Measurements from ENCODE around the gene ZNF385B.

ZNF385B gene

DNA sequence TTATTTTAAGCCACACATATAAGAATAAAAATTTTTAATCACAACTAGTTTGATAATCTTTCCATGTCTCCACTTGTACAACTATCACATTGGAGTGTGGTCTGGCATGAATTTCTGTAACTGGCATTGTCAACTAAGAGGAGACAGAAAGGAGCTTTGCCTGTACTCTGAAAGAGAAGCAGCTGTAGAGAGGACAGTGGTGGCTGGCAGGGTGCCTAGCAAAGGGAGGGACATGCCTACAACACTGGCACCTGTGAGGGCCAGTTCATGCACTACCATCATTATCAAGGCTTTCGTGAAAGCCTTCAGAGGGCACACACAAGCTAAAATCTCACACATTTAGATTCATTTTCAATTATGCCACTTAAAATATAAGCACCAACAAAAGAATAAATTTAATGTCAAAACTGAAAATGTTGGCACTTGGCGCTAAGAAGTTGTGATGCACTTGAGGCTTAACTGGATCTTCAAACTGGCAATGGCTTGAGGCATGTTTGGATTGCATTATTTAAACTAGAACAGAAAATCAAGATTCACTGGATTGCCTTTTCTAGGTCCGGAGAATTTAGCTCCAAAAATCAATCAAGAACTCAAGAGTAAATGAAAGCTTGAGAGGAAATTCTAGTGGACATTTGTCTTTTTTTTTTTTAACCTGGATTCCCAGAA lies 238.6 kb downstream of the ZNF385B start:
- Histone ChIP-seq H3K27me3 (ENCODE audit: control insufficient read depth, insufficient read depth, low read length) (no peaks in the 10 kb centered on the region), H3K27ac (ENCODE audit: low read depth, low read length) (no peak overlapping the region)

GRCh38 chr2:179622112-179622511 lies 239.3 kb downstream of the ZNF385B start:
- H3K36me3 ChIP-seq (ENCODE audit: control insufficient read depth, insufficient read depth, low read length): no peaks in the 10 kb centered on the region
- no peaks in the 10 kb centered on the region for H3K4me1 ChIP-seq (ENCODE audit: control insufficient read depth, insufficient read depth, low read length)
- H3K27me3 ChIP-seq (ENCODE audit: control insufficient read depth, insufficient read depth, low read length): no peaks in the 10 kb centered on the region
- no peak overlapping the region for H3K4me3 ChIP-seq (ENCODE audit: low read length)
- H3K9ac ChIP-seq (ENCODE audit: low read length): no peak overlapping the region
- no peak overlapping the region for H3K27ac ChIP-seq (ENCODE audit: low read depth, low read length)

More for the DNA sequence above, 238.6 kb downstream of the ZNF385B start:
- Histone ChIP-seq H3K4me1 (ENCODE audit: control insufficient read depth, insufficient read depth, low read length) (no peaks in the 10 kb centered on the region), H3K9ac (ENCODE audit: low read length) (no peak overlapping the region), H3K4me3 (ENCODE audit: low read length) (no peak overlapping the region), H3K36me3 (ENCODE audit: control insufficient read depth, insufficient read depth, low read length) (no peaks in the 10 kb centered on the region)

DNA sequence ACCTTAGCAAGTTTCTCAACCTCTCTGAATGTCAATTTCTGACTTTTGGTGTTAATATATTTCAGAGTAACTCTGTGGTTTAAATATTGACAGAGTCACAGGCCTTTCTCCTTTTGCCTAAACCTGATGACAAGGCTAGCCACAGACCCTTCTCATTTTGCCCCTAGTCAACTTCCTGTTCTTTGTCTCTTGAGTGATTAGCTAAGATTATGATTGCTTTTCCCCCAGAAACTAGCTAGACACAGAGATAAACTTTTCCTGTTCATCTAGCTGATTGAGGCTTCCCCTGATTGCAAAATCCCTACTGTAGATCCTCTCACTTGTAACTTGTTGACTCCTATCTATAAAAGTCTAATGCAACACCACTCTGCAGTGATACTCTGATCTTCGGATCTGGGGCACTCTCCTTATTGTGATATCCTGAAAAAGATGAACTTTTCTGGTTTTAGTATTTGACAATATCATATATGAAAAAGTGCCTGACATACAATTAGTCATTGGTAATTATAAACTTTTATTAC lies 241.4 kb downstream of the ZNF385B start:
- no peak overlapping the region for H3K9ac ChIP-seq (ENCODE audit: low read length)
- no peak overlapping the region for H3K4me3 ChIP-seq (ENCODE audit: low read length)
- no peaks in the 10 kb centered on the region for H3K27me3 ChIP-seq (ENCODE audit: control insufficient read depth, insufficient read depth, low read length)
- no peaks in the 10 kb centered on the region for H3K36me3 ChIP-seq (ENCODE audit: control insufficient read depth, insufficient read depth, low read length)
- no peaks in the 10 kb centered on the region for H3K4me1 ChIP-seq (ENCODE audit: control insufficient read depth, insufficient read depth, low read length)
- H3K27ac ChIP-seq (ENCODE audit: low read depth, low read length): no peak overlapping the region

DNA sequence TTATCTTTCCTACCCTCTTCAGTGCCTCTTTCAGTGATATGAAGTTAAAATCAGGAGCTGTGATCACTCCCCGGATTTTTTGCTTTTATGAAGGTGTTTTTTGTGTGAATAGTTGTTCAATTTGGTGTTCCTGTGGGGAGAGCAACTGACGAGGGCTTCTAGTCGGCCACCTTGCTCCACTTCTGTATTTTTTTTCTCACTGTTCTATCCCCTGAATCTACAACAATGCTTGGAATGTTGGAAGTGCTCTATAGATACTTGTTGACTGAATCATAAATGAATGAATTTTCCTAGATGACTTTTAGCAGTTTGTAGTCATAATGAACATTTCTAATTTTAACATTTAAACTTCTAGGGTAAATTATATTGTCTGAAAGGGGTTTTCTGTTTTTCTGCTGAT lies 247.3 kb downstream of the ZNF385B start:
- Histone ChIP-seq H3K4me1 (ENCODE audit: control insufficient read depth, insufficient read depth, low read length) (peaks cover 4% of the 10 kb centered on the region), H3K27ac (ENCODE audit: low read depth, low read length) (no peak overlapping the region), H3K36me3 (ENCODE audit: control insufficient read depth, insufficient read depth, low read length) (no peaks in the 10 kb centered on the region), H3K9ac (ENCODE audit: low read length) (no peak overlapping the region), H3K27me3 (ENCODE audit: control insufficient read depth, insufficient read depth, low read length) (no peaks in the 10 kb centered on the region), H3K4me3 (ENCODE audit: low read length) (no peak overlapping the region)

- Histone ChIP-seq H3K9ac (ENCODE audit: low read length) (no peak overlapping the region), H3K4me1 (ENCODE audit: control insufficient read depth, insufficient read depth, low read length) (peaks cover 4% of the 10 kb centered on the region), H3K36me3 (ENCODE audit: control insufficient read depth, insufficient read depth, low read length) (no peaks in the 10 kb centered on the region), H3K27me3 (ENCODE audit: control insufficient read depth, insufficient read depth, low read length) (no peaks in the 10 kb centered on the region), H3K27ac (ENCODE audit: low read depth, low read length) (no peak overlapping the region), H3K4me3 (ENCODE audit: low read length) (no peak overlapping the region)
These were observed 247.7 kb downstream of the ZNF385B start for GRCh38 chr2:179613701-179614100.

GRCh38 chr2:179613299-179613651 lies 248.1 kb downstream of the ZNF385B start:
- Histone ChIP-seq H3K36me3 (ENCODE audit: control insufficient read depth, insufficient read depth, low read length) (no peaks in the 10 kb centered on the region), H3K27me3 (ENCODE audit: control insufficient read depth, insufficient read depth, low read length) (no peaks in the 10 kb centered on the region), H3K4me3 (ENCODE audit: low read length) (no peak overlapping the region), H3K27ac (ENCODE audit: low read depth, low read length) (no peak overlapping the region), H3K4me1 (ENCODE audit: control insufficient read depth, insufficient read depth, low read length) (peaks cover 4% of the 10 kb centered on the region), H3K9ac (ENCODE audit: low read length) (no peak overlapping the region)

DNA sequence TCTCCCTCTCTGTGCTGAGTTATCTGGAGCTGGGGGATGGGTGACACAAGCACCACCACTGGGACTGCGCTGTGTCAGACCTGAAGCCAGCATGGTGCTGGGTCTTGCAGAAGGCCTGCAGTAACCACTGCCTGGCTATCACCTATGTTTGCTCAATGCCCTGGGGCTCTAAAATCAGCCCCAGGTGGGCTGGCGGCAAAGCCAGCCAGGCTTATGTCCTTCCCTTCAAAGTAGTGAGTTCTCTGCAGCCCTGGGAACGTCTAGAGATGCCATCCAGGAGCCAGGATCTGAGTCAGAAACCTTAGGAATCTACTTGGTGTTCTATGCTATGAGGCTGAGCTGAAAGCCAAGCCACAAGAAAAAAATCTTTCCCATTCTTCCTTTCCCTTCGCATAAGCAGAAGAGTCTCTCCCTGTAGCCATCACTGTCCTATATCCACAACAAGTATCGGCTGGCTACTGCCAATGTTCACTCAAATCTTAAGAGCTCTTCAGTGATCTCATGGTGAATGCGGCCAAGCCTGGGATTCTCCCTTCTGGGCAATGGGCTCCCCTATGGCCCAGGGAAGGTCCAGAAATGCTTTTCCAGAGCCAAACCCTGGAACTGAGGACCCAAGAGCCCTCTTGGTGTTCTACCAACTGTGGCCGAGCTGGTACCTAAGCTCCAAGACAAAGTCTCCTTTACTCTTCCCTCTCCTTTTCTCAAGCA lies 248.7 kb downstream of the ZNF385B start:
- no peaks in the 10 kb centered on the region for H3K36me3 ChIP-seq (ENCODE audit: control insufficient read depth, insufficient read depth, low read length)
- H3K4me3 ChIP-seq (ENCODE audit: low read length): no peak overlapping the region
- no peak overlapping the region for H3K27ac ChIP-seq (ENCODE audit: low read depth, low read length)

GRCh38 chr2:179612108-179612507 lies 249.3 kb downstream of the ZNF385B start:
- H3K27ac ChIP-seq (ENCODE audit: low read depth, low read length): no peak overlapping the region
- H3K4me1 ChIP-seq (ENCODE audit: control insufficient read depth, insufficient read depth, low read length): peaks cover 4% of the 10 kb centered on the region
- H3K9ac ChIP-seq (ENCODE audit: low read length): no peak overlapping the region
- no peak overlapping the region for H3K4me3 ChIP-seq (ENCODE audit: low read length)
- no peaks in the 10 kb centered on the region for H3K36me3 ChIP-seq (ENCODE audit: control insufficient read depth, insufficient read depth, low read length)
- H3K27me3 ChIP-seq (ENCODE audit: control insufficient read depth, insufficient read depth, low read length): no peaks in the 10 kb centered on the region

More for the DNA sequence above, 248.7 kb downstream of the ZNF385B start:
- peaks cover 4% of the 10 kb centered on the region for H3K4me1 ChIP-seq (ENCODE audit: control insufficient read depth, insufficient read depth, low read length)
- no peak overlapping the region for H3K9ac ChIP-seq (ENCODE audit: low read length)
- H3K27me3 ChIP-seq (ENCODE audit: control insufficient read depth, insufficient read depth, low read length): no peaks in the 10 kb centered on the region

DNA sequence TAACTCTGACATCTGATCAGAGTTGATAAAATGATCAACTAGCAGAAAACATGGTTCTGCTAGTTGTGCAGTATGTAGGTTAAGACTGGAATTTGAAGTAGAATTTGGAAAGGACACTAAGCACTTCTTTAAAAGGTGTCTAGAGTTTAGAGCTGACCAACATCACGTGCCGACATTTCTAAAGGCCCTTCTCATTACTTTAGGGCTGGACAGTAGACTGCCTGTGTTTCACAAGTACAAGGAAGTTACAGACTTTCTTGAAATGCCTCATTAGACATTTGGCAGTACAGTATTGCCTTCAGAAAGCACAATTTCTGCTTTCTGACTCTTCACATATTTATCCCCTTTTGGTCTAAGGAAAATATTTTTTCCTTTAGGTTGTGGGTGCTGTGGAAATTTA lies 255.3 kb downstream of the ZNF385B start:
- Histone ChIP-seq H3K36me3 (ENCODE audit: control insufficient read depth, insufficient read depth, low read length) (no peaks in the 10 kb centered on the region), H3K27ac (ENCODE audit: low read depth, low read length) (no peak overlapping the region)

DNA sequence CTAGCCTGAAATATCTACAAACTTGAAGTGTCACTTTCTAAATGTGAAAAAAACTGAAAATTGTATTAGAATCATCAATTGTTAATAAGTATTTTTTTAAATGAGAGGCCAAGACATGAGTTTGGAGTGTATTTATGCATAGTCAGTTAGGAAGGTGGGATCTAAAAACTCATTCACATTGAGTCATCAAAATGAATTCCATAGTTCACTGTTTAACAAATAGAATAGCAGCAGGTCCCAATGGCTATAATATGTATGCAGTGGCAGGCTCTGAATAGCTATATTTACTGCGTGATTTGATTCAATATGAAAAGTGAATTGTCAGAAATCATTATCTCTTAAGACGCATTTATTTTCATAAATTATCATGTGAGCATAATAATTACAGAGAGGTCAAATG lies 256.1 kb downstream of the ZNF385B start:
- Histone ChIP-seq H3K36me3 (ENCODE audit: control insufficient read depth, insufficient read depth, low read length) (no peaks in the 10 kb centered on the region), H3K27me3 (ENCODE audit: control insufficient read depth, insufficient read depth, low read length) (no peaks in the 10 kb centered on the region), H3K27ac (ENCODE audit: low read depth, low read length) (no peak overlapping the region)

More for the DNA sequence above, 255.3 kb downstream of the ZNF385B start:
- Histone ChIP-seq H3K4me1 (ENCODE audit: control insufficient read depth, insufficient read depth, low read length) (no peaks in the 10 kb centered on the region), H3K4me3 (ENCODE audit: low read length) (no peak overlapping the region), H3K9ac (ENCODE audit: low read length) (no peak overlapping the region), H3K27me3 (ENCODE audit: control insufficient read depth, insufficient read depth, low read length) (no peaks in the 10 kb centered on the region)

DNA sequence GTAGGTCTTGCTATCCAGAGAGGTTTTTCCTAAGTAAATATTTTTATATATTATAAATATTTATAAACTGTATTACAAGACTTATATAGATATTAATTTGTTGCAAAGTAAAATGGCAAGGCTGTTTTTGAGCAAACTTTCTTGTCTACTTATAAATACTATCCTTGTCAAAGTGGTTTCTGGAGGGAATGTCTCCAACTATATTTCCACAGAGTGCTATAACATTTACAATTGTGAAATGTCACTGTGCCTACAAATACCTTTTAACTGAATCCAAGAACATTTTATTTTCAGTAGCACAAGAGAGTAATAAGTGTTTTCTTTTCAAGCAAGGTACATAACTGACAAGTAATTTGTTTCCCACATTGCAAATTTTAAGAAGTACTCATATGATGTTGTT lies 256.8 kb downstream of the ZNF385B start:
- Histone ChIP-seq H3K27ac (ENCODE audit: low read depth, low read length) (no peak overlapping the region), H3K9ac (ENCODE audit: low read length) (no peak overlapping the region), H3K4me1 (ENCODE audit: control insufficient read depth, insufficient read depth, low read length) (no peaks in the 10 kb centered on the region), H3K36me3 (ENCODE audit: control insufficient read depth, insufficient read depth, low read length) (no peaks in the 10 kb centered on the region), H3K27me3 (ENCODE audit: control insufficient read depth, insufficient read depth, low read length) (no peaks in the 10 kb centered on the region), H3K4me3 (ENCODE audit: low read length) (no peak overlapping the region)

More for the DNA sequence above, 256.1 kb downstream of the ZNF385B start:
- Histone ChIP-seq H3K9ac (ENCODE audit: low read length) (no peak overlapping the region), H3K4me1 (ENCODE audit: control insufficient read depth, insufficient read depth, low read length) (no peaks in the 10 kb centered on the region), H3K4me3 (ENCODE audit: low read length) (no peak overlapping the region)

GRCh38 chr2:179602452-179602851 lies 259.0 kb downstream of the ZNF385B start:
- Histone ChIP-seq H3K4me1 (ENCODE audit: control insufficient read depth, insufficient read depth, low read length) (no peaks in the 10 kb centered on the region), H3K27ac (ENCODE audit: low read depth, low read length) (no peak overlapping the region), H3K4me3 (ENCODE audit: low read length) (no peak overlapping the region), H3K9ac (ENCODE audit: low read length) (no peak overlapping the region), H3K27me3 (ENCODE audit: control insufficient read depth, insufficient read depth, low read length) (no peaks in the 10 kb centered on the region), H3K36me3 (ENCODE audit: control insufficient read depth, insufficient read depth, low read length) (no peaks in the 10 kb centered on the region)

- no peak overlapping the region for H3K4me3 ChIP-seq (ENCODE audit: low read length)
- no peak overlapping the region for H3K9ac ChIP-seq (ENCODE audit: low read length)
- no peak overlapping the region for H3K27ac ChIP-seq (ENCODE audit: low read depth, low read length)
These were observed 265.4 kb downstream of the ZNF385B start for GRCh38 chr2:179596018-179596417.

More at GRCh38 chr2:179596018-179596417, 265.4 kb downstream of the ZNF385B start:
- Histone ChIP-seq H3K36me3 (ENCODE audit: control insufficient read depth, insufficient read depth, low read length) (no peaks in the 10 kb centered on the region), H3K27me3 (ENCODE audit: control insufficient read depth, insufficient read depth, low read length) (no peaks in the 10 kb centered on the region), H3K4me1 (ENCODE audit: control insufficient read depth, insufficient read depth, low read length) (no peaks in the 10 kb centered on the region)
